Epithelial cell of prostate (primary cell): Measurements from ENCODE around the gene YPEL3.
"Not testable (repeated sequence)": the region's sequence is repeated elsewhere in the genome, so short reads cannot be mapped to it uniquely, and the experiment has no call there.

ENCODE experiments used
- DNase-seq: peaks from one replicate; pipeline ENCODE4 v3.0.0-alpha.2; 2011; ENCODE audit warnings: low read depth, low spot score
- H3K27ac ChIP-seq: fragments of 450-650 bp; 2 replicates; pipeline ENCODE4 v1.5.1; 2017; ENCODE audit warnings: mild to moderate bottlenecking

Gene YPEL3, protein sequence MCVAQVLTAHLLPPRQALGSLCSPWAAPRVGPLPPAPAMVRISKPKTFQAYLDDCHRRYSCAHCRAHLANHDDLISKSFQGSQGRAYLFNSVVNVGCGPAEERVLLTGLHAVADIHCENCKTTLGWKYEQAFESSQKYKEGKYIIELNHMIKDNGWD

GRCh38 chr16:30096105-30096861, at the start of gene YPEL3:
YPEL3 (minus strand) TSS chr16:30096213; CDS start chr16:30095482, 731 bp downstream.
- DNase-seq: peak; percentile 62
- H3K27ac ChIP-seq: peak within 1 kb of the TSS; percentile 65

DNA sequence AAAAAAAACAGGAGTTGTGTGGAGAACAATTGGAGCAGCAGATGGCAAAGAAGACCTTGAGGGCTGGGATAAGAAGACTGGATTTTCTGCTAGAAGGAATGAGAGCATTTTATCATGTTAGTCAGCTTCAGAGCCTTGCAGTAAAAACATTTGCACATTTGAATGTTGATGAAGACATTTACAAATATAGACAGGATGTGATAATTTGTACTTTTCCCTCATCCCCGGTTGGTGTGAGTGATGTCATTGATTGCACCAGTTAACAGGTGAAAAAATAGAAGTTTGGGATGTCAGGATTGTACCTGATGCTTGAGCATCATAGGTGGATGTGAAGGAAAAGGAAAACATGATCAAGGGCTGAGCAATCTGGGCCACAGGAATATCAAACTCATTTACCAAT, 49.6 kb upstream of the YPEL3 start:
- no peak overlapping the region for H3K27ac ChIP-seq
- no peak for DNase-seq

DNA sequence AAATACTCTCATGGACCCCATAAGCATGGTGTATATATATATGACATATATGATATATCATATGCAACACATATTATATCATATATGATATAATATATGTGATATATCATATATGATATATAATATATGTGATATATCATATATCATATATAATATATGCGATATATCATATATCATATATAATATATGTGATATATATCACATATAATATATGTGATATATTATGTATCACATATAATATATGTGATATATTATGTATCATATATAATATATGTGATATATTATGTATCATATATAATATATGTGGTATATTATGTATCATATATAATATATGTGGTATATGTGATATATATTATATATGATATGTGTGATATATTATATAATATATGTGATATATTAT, 48.9 kb upstream of the YPEL3 start:
- no peak for DNase-seq
- no peak overlapping the region for H3K27ac ChIP-seq

GRCh38 chr16:30144017-30144416, 48.0 kb upstream of the YPEL3 start:
- no peak overlapping the region for H3K27ac ChIP-seq
- DNase-seq: no peak

DNA sequence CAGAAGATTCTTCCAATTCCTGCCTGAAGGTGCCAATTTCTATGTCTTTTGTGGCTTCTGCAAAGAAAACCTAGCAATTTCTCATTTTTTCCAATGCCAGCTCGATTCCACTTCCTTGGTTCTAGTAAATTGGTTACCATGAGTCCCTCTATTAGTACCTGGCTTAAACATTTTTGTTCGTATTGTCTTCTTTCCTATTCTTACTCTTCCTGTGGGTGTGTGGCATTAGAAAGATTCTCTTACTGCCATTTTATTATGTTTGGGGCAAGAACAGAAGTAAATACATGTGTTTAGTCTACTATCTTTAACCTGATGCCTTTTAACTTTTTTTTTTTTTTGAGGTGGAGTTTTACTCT, 47.3 kb upstream of the YPEL3 start:
- no peak for DNase-seq
- H3K27ac ChIP-seq: no peak overlapping the region

DNA sequence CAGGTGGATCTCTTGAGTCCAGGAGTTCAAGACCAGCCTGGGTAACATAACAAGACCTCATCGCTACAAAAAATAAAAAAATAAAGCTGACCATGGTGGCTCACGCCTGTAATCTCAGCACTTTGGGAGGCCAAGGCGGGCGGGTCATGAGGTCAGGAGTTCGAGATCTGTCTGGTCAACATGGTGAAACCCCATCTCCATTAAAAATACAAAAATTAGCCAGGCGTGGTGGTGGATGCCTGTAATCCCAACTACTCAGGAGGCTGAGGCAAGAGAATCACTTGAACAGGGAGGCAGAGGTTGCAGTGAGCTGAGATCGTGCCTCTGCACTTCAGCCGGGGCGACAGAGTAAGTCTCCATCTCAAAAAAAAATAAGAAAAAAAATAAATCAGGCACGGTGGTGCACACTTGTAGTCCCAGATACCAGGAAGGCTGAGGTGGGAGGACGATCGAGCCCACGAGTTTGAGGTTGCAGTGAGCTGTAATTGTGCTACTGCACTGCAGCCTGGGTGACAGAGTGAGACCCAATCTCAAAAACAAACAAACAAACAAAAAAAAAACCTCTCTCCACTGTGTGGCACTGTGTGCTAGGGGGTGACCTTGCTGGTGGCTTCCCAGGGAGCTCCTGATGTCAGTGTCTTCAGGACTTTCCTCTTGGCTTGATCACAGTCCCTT, 46.8 kb upstream of the YPEL3 start:
- no peak overlapping the region for H3K27ac ChIP-seq
- DNase-seq: no peak

DNA sequence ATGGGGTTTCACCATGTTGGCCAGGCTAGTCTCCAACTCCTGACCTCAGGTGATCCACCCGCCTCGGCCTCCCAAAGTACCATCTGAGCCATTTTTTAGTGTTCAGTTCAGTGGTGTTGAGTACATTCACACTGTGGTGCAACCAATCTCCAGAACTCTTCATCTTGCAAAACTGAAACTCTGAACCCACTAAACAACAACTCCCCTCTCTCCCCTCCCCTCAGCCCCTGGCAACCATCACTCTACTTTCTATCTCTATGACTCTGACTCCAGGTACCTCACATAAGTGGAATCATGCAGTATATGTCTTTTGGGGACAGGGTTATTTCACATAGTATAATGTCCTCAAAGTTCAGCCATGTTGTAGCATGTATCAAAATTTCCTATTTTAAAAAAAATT, 45.7 kb upstream of the YPEL3 start:
- no peak for DNase-seq
- no peak overlapping the region for H3K27ac ChIP-seq

DNA sequence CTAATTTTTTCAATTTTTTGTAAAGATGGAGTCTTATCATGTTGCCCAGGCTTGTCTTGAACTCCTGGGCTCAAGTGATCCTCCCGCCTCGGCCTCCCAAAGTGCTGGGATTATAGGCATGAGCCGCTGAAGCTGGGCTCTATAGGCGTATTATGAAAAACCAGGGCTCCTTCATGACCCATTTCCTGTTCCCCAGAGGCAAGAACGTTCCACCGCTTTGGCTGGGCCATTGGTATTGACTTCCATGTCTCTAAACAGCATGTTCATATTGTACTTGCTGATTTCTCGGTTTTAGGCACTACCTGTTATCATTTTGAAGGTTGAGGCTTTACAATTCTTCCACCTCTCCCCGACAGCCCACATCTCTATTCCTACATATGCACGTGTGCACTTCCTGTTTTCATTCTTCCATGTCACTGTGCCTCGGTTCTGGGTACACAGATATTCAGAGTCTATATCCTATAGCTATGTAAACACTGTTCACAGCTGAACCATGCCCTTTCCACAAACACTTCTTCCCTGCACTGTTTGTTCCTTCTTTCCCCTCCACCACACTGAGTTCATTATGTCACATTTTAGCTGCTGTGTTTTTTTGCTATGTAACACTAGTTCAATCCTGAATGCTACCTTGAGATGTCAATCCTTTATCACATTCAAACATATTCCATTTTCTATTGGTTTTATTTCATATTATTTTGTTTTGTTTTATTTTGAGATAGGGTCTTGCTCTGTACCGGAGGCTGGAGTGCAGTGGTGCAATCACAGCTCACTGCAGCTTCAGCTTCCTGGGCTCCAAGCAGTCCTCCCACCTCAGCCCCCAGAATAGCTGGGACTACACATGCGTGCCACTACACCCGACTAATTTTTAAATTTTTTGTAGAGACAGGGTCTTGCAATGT, 43.8 kb upstream of the YPEL3 start:
- no peak overlapping the region for H3K27ac ChIP-seq
- DNase-seq: no peak

GRCh38 chr16:30137897-30138296, 41.9 kb upstream of the YPEL3 start:
- no peak for DNase-seq
- H3K27ac ChIP-seq: no peak overlapping the region

GRCh38 chr16:30136971-30137605, 41.1 kb upstream of the YPEL3 start:
- DNase-seq: no peak
- no peak overlapping the region for H3K27ac ChIP-seq

DNA sequence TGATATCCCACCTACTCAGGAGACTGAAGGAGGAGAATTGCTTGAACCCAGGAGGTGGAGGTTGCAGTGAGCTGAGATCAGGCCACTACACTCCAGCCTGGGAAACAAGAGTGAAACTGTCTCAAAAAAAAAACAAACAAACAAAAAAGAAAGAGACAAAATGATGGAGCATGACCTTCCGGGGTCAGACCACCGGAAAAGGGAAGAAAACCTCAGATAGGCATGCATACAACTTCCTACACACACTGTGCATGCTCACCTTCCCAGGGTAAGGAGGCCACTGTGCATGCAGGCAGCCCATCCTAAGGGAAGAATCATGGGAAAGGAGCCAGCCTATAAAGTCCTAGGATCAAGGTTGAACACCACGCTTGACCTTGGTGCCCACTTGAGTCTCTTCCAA, 36.6 kb upstream of the YPEL3 start:
- H3K27ac ChIP-seq: no peak overlapping the region
- DNase-seq: no peak

GRCh38 chr16:30131869-30132475, 36.0 kb upstream of the YPEL3 start:
- H3K27ac ChIP-seq: no peak overlapping the region
- no peak for DNase-seq

GRCh38 chr16:30127993-30128392, 32.0 kb upstream of the YPEL3 start:
- H3K27ac ChIP-seq: no peak overlapping the region
- DNase-seq: no peak

GRCh38 chr16:30125690-30126089, 29.7 kb upstream of the YPEL3 start:
- DNase-seq, H3K27ac ChIP-seq: not testable (repeated sequence)

DNA sequence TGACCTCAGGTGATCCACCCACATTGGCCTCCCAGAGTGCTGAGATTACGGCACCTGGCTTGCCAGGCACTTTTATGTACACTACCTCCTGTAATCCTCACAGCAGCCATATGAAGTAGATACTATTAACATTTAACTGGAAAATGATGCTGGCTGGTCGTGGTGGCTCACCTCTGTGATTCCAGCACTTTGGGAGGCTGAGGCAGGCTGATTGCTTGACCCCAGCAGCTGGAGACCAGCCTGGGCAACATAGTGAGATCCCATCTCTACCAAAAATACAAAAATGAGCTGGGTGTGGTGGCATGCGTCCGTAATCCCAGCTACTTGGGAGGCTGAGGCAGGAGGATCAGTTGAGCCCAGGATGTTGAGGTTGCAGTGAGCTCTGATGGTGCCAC, 29.0 kb upstream of the YPEL3 start:
- H3K27ac ChIP-seq: no peak overlapping the region
- DNase-seq: no peak

- DNase-seq: no peak
- H3K27ac ChIP-seq: peak overlapping the region; percentile 27
These were observed 26.7 kb upstream of the YPEL3 start for GRCh38 chr16:30122604-30123160.

DNA sequence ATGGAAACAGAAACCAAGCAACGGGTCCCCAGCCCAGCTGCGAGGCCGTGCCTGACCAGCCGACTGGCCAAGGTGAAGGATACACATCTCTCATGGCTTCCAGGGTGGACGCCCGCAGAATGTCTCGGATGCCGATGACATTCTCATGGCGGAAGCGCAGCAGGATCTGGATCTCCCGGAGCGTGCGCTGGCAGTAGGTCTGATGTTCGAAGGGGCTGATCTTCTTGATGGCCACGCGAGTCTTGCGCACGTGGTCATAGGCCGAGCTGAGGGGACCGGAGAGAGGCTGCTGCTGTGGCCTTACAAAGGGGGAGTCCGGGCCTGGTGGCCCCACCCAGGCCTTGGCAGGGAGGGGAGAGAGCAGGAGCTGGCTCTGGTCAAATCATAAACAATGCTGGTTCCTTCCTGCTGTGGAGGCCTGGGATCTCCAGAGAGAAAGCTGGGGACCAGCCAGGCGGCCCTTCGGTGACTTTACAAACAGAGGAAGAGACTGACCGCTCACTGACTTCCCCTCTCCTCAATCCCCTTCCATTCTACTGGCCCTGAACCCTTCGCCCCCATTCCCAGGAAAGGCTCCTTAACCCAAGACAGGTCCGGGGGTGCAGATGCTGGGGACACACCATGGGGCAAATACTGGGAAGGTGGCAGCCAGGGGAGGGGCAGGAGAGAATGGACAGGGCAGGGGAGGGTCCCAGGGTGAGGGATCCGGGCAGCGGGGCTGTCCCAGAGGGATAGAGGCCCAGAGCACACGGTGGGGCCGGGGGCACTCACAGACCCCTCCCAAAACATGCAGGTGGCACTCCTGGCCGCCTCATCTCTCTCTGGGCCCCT, 25.9 kb upstream of the YPEL3 start:
- no peak for DNase-seq
- peak overlapping the region; percentile 27 for H3K27ac ChIP-seq

GRCh38 chr16:30120340-30121105, 24.5 kb upstream of the YPEL3 start:
- H3K27ac ChIP-seq: peak overlapping the region; percentile 10
- no peak for DNase-seq
